MM.1S (cell line): ENCODE data around the gene SS18L1.

Experiments
- DNase-seq: peaks from one replicate; pipeline ENCODE4 v3.0.0-alpha.2; 2015
- H2AFZ ChIP-seq: fragments of 300-600 bp; sonication (generic); 2 replicates; pipeline ENCODE4 v1.6.0; 2016; ENCODE audit warnings: antibody characterized with exemption, low read length
- H3F3A ChIP-seq: fragments of 300-600 bp; sonication (generic); 2 replicates; pipeline ENCODE4 v1.6.1; 2016; ENCODE audit warnings: mild to moderate bottlenecking, antibody characterized with exemption, low read length, moderate library complexity, mixed read lengths; ENCODE audit not compliant: insufficient read depth
- H3K27ac ChIP-seq: fragments of 300-600 bp; sonication (generic); 2 replicates; pipeline ENCODE4 v1.5.1; 2016; ENCODE audit warnings: mild to moderate bottlenecking, low read length
- H3K27me3 ChIP-seq: fragments of 300-600 bp; sonication (generic); replicated peaks from 2 replicates; pipeline ENCODE4 v1.6.0; 2016; ENCODE audit warnings: low read length; ENCODE audit not compliant: insufficient read depth
- H3K36me3 ChIP-seq: fragments of 300-600 bp; sonication (generic); replicated peaks from 2 replicates; pipeline ENCODE4 v1.6.1; 2016; ENCODE audit warnings: mild to moderate bottlenecking, low read length, mixed read lengths; ENCODE audit not compliant: insufficient read depth
- H3K4me1 ChIP-seq: fragments of 300-600 bp; sonication (generic); 2 replicates; pipeline ENCODE4 v1.6.1; 2016; ENCODE audit warnings: low read length, mixed read lengths
- H3K4me2 ChIP-seq: fragments of 300-600 bp; sonication (generic); 2 replicates; pipeline ENCODE4 v1.6.0; 2016; ENCODE audit warnings: low read depth, low read length
- H3K4me3 ChIP-seq: fragments of 300-600 bp; sonication (generic); 2 replicates; pipeline ENCODE4 v1.5.1; 2016; ENCODE audit warnings: low read length, mixed read lengths
- H3K79me2 ChIP-seq: fragments of 300-600 bp; sonication (generic); 2 replicates; pipeline ENCODE4 v1.6.1; 2016; ENCODE audit warnings: mixed run types, low read length, mixed read lengths
- H3K9ac ChIP-seq: fragments of 300-600 bp; sonication (generic); 2 replicates; pipeline ENCODE4 v1.6.1; 2016; ENCODE audit warnings: low read length, mixed read lengths
- H3K9me2 ChIP-seq: fragments of 300-600 bp; sonication (generic); replicated peaks from 2 replicates; pipeline ENCODE4 v1.6.1; 2016; ENCODE audit warnings: mild to moderate bottlenecking, low read length, mixed read lengths; ENCODE audit not compliant: insufficient read depth
- H3K9me3 ChIP-seq: fragments of 300-600 bp; sonication (generic); replicated peaks from 2 replicates; pipeline ENCODE4 v1.6.1; 2016; ENCODE audit warnings: mild to moderate bottlenecking, low read length, mixed read lengths; ENCODE audit not compliant: insufficient read depth
- H4K20me1 ChIP-seq: fragments of 300-600 bp; sonication (generic); 2 replicates; pipeline ENCODE4 v1.6.1; 2016; ENCODE audit warnings: mild to moderate bottlenecking, low read length, moderate library complexity, mixed read lengths; ENCODE audit not compliant: insufficient read depth
- CTCF ChIP-seq: fragments of 300-600 bp; sonication (generic); IDR thresholded peaks from 2 replicates; pipeline ENCODE4 v1.5.1; 2016; ENCODE audit warnings: antibody characterized with exemption, low read length, mixed read lengths
- EZH2 ChIP-seq: fragments of 300-600 bp; sonication (generic); optimal IDR thresholded peaks from 2 replicates; pipeline ENCODE3; 2017; ENCODE audit warnings: low read depth, mild to moderate bottlenecking, antibody characterized with exemption, low read length, mixed read lengths
- EZH2phosphoT487 ChIP-seq: fragments of 300-600 bp; sonication (generic); IDR thresholded peaks from 2 replicates; pipeline ENCODE4 v1.6.1; 2018; ENCODE audit warnings: antibody characterized with exemption, low read length

SS18L1 gene

GRCh38 chr20:62212299-62212698 lies 68.7 kb downstream of the SS18L1 start:
- no peaks in the 10 kb centered on the region for H3F3A ChIP-seq
- no peaks in the 10 kb centered on the region for H4K20me1 ChIP-seq
- H3K36me3 ChIP-seq = no peaks in the 10 kb centered on the region
- no peaks in the 10 kb centered on the region for H3K9me2 ChIP-seq
- H3K79me2 ChIP-seq = no peaks in the 10 kb centered on the region
- H3K9me3 ChIP-seq = no peaks in the 10 kb centered on the region
- H3K4me3 ChIP-seq = no peak overlapping the region
- TF ChIP-seq EZH2 = no peak
- no peak for TF ChIP-seq EZH2phosphoT487
- TF ChIP-seq CTCF = no peak
- peaks cover 76% of the 10 kb centered on the region for H3K27me3 ChIP-seq
- no peak overlapping the region for H3K9ac ChIP-seq
- H3K4me1 ChIP-seq = no peaks in the 10 kb centered on the region
- no peak overlapping the region for H2AFZ ChIP-seq
- DNase-seq = no peak
- H3K27ac ChIP-seq = no peak overlapping the region
- no peak overlapping the region for H3K4me2 ChIP-seq

DNA sequence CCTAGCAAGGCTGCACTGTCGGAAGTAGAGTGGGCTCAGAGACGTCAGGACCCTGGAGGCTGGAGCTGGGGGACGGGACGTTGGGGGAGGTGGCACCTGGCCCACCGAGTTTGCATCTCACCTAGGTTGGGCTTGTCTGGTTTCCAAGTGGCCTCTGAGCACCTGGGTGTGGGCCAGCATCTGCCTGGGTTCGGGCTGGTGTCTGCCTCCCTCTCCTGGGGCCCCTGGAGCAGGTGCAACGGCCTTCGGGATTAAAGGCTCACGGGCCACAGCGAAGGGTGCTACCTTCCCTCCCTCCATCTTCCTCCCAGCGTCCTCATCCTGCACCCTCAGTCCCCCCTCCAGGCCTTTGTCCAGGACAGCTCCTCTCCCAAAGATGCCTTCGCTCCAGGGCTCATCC lies 70.5 kb downstream of the SS18L1 start:
- DNase-seq = no peak
- H4K20me1 ChIP-seq = no peaks in the 10 kb centered on the region
- H3K27me3 ChIP-seq = peaks cover 89% of the 10 kb centered on the region
- no peak overlapping the region for H3K4me2 ChIP-seq
- H3K4me3 ChIP-seq = no peak overlapping the region
- H2AFZ ChIP-seq = no peak overlapping the region
- H3K9ac ChIP-seq = no peak overlapping the region
- no peak overlapping the region for H3K27ac ChIP-seq
- no peaks in the 10 kb centered on the region for H3K4me1 ChIP-seq
- no peaks in the 10 kb centered on the region for H3K79me2 ChIP-seq
- H3K36me3 ChIP-seq = no peaks in the 10 kb centered on the region
- TF ChIP-seq EZH2 (no peak), CTCF (no peak), EZH2phosphoT487 (no peak)
- no peaks in the 10 kb centered on the region for H3K9me3 ChIP-seq
- no peaks in the 10 kb centered on the region for H3K9me2 ChIP-seq
- no peaks in the 10 kb centered on the region for H3F3A ChIP-seq

DNA sequence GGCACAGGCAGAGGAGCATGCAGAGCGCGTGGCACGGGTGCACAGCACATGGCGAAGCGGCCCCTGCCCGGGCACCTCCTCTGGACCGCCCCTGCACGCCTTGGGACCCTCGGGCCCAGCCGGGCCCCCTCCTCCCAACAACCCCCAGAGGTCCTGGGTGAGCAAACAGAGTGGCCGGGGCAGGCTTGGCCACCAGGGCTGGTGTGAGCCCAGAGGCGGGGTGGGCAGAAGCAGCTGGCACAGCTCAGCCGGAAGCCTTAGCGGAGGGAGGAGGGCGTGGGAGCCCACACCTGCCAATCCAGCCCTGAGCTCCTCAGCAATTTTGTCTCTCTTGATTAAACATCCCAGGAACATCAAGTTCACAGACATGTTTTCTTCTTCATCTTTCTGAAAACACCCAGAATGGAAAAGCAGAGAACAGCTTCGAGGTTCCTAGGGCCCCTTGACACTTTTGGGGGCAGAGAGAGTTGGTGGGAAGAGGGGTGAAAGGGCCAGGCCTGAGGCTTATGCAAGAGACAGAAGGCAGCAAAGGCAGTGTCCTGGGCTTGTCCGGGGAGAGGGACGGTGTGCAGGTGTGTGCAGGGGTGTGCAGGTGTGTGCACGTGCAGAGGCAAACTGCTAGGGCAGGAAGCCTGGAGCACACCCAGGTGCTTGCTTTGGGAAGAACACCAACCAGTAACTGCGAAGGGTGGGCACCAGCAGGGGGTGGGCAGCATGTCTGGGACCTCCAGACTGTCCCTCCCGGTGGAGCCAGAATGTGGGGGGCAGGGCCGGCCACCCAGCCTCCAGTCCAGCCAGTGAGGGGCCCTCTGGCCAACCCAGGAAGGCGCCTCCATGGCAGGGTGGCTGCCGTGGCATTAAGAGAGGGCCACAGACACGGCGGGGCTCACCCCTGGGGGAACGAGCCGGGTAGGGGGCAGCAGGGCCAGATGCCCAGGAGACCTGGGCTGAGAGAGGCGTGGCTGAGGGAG lies 71.7 kb downstream of the SS18L1 start:
- no peak for DNase-seq
- Histone ChIP-seq H3K4me3 (no peak overlapping the region), H3F3A (no peaks in the 10 kb centered on the region), H3K9me2 (no peaks in the 10 kb centered on the region), H3K9ac (no peak overlapping the region), H3K27ac (no peak overlapping the region), H3K36me3 (no peaks in the 10 kb centered on the region), H3K4me2 (no peak overlapping the region), H2AFZ (no peak overlapping the region), H4K20me1 (0 out of 2 replicates have a peak, but pooled peaks cover 3% of the 10 kb centered on the region), H3K27me3 (peaks cover 82% of the 10 kb centered on the region), H3K79me2 (no peaks in the 10 kb centered on the region), H3K9me3 (no peaks in the 10 kb centered on the region), H3K4me1 (no peaks in the 10 kb centered on the region)
- no peak for TF ChIP-seq CTCF
- TF ChIP-seq EZH2phosphoT487 = no peak
- TF ChIP-seq EZH2 = no peak
